HUES48 (cell line): ENCODE measurements around the gene CATSPERZ.

Experiments used
- H3K27ac ChIP-seq: one replicate; pipeline ENCODE4 v1.7.0; 2013; ENCODE audit warnings: low read depth, low read length, inconsistent platforms
- H3K27me3 ChIP-seq: 2 replicates; pipeline ENCODE4 v1.6.1; 2013; ENCODE audit warnings: mild to moderate bottlenecking, low read length; ENCODE audit not compliant: control insufficient read depth, insufficient read depth
- H3K36me3 ChIP-seq: 2 replicates; pipeline ENCODE4 v1.6.1; 2013; ENCODE audit warnings: low read length; ENCODE audit not compliant: control insufficient read depth, insufficient read depth
- H3K4me1 ChIP-seq: 2 replicates; pipeline ENCODE4 v1.6.1; 2013; ENCODE audit warnings: mild to moderate bottlenecking, low read length; ENCODE audit not compliant: control insufficient read depth, insufficient read depth
- H3K4me3 ChIP-seq: 2 replicates; pipeline ENCODE4 v1.5.1; 2013; ENCODE audit warnings: mild to moderate bottlenecking, low read depth, low read length
- H3K9ac ChIP-seq: 2 replicates; pipeline ENCODE4 v1.6.1; 2013; ENCODE audit warnings: mild to moderate bottlenecking, low read depth, low read length, moderate library complexity
- H3K9me3 ChIP-seq: 2 replicates; pipeline ENCODE4 v1.6.1; 2013; ENCODE audit warnings: low read length; ENCODE audit not compliant: control insufficient read depth, insufficient read depth

Gene CATSPERZ

DNA sequence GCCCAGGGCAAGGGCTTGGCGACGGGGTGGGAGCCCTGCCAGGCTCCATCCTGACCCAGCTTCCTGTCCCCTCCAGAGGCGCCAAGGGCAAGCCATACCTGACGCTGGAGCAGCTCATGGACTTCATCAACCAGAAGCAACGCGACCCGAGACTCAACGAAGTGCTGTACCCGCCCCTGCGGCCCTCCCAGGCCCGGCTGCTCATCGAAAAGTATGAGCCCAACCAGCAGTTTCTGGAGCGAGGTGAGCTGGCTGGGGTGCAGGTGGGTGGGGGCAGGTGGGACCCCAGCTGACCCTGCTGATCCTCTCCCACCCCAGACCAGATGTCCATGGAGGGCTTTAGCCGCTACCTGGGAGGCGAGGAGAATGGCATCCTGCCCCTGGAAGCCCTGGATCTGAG is 43.9 kb upstream of the CATSPERZ start:
- Histone ChIP-seq H3K27ac (no peak overlapping the region), H3K9me3 (no peaks in the 10 kb centered on the region), H3K9ac (no peak overlapping the region), H3K27me3 (no peaks in the 10 kb centered on the region), H3K36me3 (peaks cover 71% of the 10 kb centered on the region), H3K4me3 (no peak overlapping the region), H3K4me1 (peaks cover 8% of the 10 kb centered on the region)

DNA sequence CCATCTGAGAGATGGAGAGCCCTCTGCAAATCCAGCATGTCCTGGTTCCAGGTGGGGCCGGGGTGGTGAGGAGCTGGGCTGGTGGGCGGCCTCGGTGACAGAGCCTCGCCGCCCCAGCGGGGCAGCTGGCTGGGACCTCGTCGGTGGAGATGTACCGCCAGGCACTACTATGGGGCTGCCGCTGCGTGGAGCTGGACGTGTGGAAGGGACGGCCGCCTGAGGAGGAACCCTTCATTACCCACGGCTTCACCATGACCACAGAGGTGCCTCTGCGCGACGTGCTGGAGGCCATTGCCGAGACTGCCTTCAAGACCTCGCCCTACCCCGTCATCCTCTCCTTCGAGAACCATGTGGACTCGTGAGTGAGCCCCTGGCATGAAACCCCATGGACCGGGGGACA is 41.8 kb upstream of the CATSPERZ start:
- Histone ChIP-seq H3K36me3 (peaks cover 89% of the 10 kb centered on the region), H3K9me3 (no peaks in the 10 kb centered on the region), H3K27ac (no peak overlapping the region), H3K27me3 (no peaks in the 10 kb centered on the region), H3K4me1 (0 out of 2 replicates have a peak, but pooled peaks cover 1% of the 10 kb centered on the region), H3K4me3 (no peak overlapping the region), H3K9ac (no peak overlapping the region)

DNA sequence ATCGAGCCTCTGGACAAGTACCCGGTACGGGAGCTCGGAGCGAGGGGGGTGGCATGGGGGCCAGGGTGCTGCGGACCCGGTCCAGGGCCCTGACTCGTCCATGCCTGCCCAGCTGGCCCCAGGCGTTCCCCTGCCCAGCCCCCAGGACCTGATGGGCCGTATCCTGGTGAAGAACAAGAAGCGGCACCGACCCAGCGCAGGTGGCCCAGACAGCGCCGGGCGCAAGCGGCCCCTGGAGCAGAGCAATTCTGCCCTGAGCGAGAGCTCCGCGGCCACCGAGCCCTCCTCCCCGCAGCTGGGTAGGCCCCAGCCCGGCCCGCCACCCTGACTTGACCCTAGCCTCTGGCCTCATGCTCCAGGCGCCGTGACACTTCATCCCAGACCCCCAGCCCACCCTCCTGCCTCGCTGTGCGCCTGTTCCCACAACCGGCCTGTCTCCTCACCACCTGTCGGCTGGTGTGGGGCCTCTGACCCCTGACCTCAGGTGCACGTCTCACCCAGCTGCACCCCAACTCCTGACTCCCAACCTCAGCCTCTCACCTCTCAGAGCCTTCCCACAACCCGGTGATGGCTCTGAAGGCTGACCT is 41.1 kb upstream of the CATSPERZ start:
- Histone ChIP-seq H3K9ac (no peak overlapping the region), H3K4me3 (no peak overlapping the region), H3K27ac (no peak overlapping the region), H3K27me3 (no peaks in the 10 kb centered on the region), H3K9me3 (no peaks in the 10 kb centered on the region), H3K36me3 (peaks cover 96% of the 10 kb centered on the region), H3K4me1 (no peaks in the 10 kb centered on the region)

DNA sequence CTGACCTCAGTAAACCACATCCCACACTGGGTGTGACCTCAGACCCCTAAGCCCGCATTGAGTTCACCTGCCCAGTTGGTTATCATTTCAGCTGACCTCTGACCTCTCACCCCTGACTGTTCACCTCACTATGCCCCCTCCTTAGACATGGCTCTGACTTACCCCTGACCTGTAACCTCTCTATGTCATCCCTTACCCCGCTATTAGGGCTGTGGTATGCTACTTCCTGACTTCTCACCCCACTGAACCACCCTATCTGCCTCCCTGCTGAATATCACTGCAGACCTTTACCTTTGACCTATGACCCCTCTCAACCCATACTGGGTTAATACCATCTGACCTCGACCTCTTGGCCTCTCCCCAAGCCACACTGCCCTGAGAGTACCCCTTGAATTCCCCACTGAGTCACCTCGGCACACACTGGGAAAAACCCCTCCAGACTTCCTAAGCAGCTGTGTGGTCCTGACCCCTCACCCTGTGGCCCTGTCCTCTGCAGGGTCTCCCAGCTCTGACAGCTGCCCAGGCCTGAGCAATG is 40.6 kb upstream of the CATSPERZ start:
- no peaks in the 10 kb centered on the region for H3K27me3 ChIP-seq
- H3K9me3 ChIP-seq: no peaks in the 10 kb centered on the region
- peaks cover 97% of the 10 kb centered on the region for H3K36me3 ChIP-seq
- no peak overlapping the region for H3K4me3 ChIP-seq
- no peak overlapping the region for H3K27ac ChIP-seq
- no peaks in the 10 kb centered on the region for H3K4me1 ChIP-seq
- no peak overlapping the region for H3K9ac ChIP-seq

DNA sequence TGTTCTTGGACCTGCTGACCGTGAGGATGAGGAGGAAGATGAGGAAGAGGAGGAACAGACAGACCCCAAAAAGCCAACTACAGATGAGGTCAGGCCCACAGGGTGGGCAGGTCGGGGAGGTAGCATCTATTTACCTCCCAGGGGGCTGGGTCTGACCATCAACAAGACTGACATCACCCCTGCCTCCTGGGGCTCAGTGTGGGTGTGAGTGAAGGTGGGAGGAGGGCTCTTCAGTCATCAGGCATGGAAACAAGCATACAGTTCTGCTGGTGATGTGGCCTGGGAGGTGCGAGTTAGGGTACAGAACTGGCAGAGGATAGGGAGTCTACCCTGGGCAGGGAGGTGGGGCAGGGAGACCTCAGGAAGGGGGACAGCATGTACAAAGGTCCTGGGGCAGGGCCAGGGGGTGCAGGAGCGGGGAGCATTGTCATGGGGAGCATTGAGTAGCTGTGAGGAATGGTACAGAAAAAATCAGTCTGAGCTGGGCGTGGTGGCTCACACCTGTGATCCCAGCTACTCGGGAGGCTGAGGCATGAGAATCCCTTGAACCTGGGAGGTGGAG is 39.9 kb upstream of the CATSPERZ start:
- H3K27me3 ChIP-seq: no peaks in the 10 kb centered on the region
- no peak overlapping the region for H3K27ac ChIP-seq
- peaks cover 93% of the 10 kb centered on the region for H3K36me3 ChIP-seq
- H3K9me3 ChIP-seq: no peaks in the 10 kb centered on the region
- H3K9ac ChIP-seq: no peak overlapping the region
- H3K4me1 ChIP-seq: no peaks in the 10 kb centered on the region
- no peak overlapping the region for H3K4me3 ChIP-seq

DNA sequence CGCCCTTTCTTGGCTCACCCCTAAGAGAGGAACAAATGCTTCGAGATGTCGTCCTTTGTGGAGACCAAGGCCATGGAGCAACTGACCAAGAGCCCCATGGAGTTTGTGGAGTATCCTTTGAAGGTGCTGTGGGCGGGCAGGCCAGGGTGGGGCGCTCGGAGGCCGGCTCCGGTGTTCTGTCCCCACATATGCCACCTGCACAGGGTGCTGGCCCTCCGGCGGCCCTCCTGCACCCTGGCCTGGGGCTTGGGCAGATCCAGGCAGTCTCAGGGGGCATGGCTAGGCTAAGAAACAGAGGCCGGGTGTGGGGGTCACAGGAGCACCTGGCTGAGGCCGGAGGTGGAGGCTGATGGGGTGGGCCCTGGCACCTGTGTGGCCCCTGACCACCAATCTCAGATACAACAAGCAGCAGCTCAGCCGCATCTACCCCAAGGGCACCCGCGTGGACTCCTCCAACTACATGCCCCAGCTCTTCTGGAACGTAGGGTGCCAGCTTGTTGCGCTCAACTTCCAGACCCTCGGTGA is 38.5 kb upstream of the CATSPERZ start:
- Histone ChIP-seq H3K9me3 (no peaks in the 10 kb centered on the region), H3K36me3 (peaks cover 92% of the 10 kb centered on the region)

DNA sequence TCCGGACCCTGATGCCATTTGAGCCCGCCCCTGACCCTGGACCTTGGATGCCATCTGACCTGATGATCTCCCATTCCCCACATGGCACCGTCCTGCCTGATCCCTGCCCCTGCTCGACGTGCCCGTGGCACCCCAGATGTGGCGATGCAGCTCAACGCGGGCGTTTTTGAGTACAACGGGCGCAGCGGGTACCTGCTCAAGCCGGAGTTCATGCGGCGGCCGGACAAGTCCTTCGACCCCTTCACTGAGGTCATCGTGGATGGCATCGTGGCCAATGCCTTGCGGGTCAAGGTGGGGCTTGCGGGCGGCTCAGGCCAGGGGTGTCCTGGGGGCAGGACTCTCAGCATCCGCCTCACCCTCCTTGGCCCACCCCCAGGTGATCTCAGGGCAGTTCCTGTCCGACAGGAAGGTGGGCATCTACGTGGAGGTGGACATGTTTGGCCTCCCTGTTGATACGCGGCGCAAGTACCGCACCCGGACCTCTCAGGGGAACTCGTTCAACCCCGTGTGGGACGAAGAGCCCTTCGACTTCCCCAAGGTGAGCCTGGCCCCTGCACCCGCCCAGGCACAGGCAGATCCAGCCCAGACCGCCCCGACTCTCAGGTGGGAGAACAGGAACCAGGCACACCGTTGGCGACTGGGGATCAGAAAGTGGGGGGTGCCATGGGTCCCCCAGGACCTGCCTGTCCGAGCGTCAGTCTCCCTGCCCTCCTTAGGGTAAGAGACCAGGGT is 37.7 kb upstream of the CATSPERZ start:
- Histone ChIP-seq H3K27ac (no peak overlapping the region), H3K36me3 (peaks cover 86% of the 10 kb centered on the region), H3K9me3 (no peaks in the 10 kb centered on the region), H3K9ac (no peak overlapping the region), H3K27me3 (no peaks in the 10 kb centered on the region), H3K4me1 (no peaks in the 10 kb centered on the region), H3K4me3 (no peak overlapping the region)

More for the DNA sequence above, 38.5 kb upstream of the CATSPERZ start:
- Histone ChIP-seq H3K4me1 (no peaks in the 10 kb centered on the region), H3K27ac (no peak overlapping the region), H3K9ac (no peak overlapping the region), H3K4me3 (no peak overlapping the region), H3K27me3 (no peaks in the 10 kb centered on the region)

DNA sequence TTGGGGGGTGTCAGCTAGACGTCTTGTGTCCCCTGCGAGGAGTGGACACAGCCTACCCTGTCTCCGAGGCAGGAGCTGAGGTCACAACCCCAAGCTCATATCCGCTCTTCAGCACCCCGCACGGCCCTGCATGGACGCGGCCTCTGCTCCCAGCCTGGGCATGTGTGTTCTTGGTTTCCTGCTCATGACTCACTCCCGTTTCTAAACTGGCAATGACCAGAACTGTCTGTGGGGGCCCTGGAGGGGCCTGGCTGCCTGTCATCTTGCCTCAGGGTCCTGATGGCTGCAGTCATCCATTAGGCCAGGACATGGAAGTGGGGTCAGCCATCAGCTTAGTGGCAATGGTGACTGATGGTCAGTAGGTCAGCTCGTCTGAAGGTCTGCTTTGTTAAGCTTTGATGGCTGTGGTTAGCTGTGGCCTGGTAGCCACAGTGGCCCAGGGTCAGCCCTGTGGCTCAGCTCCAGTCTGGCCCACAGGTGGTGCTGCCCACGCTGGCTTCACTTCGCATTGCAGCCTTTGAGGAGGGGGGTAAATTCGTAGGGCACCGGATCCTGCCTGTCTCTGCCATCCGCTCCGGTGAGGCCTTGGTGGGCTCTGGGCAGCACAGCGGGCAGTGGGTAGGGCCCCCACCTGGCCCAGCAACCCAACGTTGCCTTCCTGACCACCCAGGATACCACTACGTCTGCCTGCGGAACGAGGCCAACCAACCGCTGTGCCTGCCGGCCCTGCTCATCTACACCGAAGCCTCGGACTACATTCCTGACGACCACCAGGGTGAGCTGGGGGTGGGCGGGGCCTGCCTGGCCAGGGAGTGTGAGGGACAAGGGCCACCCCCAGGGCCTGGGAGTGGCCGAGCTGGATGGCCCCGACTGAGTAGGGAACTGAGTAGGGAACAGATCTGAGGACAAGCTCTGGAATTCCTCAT is 36.9 kb upstream of the CATSPERZ start:
- peaks cover 85% of the 10 kb centered on the region for H3K36me3 ChIP-seq
- H3K27me3 ChIP-seq: no peaks in the 10 kb centered on the region
- H3K4me1 ChIP-seq: peaks cover under 1% of the 10 kb centered on the region
- no peak overlapping the region for H3K9ac ChIP-seq
- H3K4me3 ChIP-seq: no peak overlapping the region
- no peaks in the 10 kb centered on the region for H3K9me3 ChIP-seq
- H3K27ac ChIP-seq: no peak overlapping the region

DNA sequence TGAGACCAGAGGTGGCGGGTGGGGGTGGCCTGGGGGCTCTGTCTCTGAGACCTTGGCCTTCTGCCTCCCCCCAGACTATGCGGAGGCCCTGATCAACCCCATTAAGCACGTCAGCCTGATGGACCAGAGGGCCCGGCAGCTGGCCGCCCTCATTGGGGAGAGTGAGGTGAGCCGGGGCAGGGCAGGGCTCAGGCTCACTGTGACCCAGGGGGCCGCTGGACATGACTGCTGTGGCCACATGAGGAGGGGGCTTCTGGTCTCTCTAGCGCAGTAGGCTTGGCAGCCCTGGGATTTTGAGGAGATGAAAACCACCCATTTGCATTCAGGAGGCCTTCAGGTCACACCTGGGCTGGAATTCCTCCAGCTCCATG is 36.2 kb upstream of the CATSPERZ start:
- H3K9ac ChIP-seq: no peak overlapping the region
- H3K27ac ChIP-seq: no peak overlapping the region
- H3K4me1 ChIP-seq: peaks cover 7% of the 10 kb centered on the region

DNA sequence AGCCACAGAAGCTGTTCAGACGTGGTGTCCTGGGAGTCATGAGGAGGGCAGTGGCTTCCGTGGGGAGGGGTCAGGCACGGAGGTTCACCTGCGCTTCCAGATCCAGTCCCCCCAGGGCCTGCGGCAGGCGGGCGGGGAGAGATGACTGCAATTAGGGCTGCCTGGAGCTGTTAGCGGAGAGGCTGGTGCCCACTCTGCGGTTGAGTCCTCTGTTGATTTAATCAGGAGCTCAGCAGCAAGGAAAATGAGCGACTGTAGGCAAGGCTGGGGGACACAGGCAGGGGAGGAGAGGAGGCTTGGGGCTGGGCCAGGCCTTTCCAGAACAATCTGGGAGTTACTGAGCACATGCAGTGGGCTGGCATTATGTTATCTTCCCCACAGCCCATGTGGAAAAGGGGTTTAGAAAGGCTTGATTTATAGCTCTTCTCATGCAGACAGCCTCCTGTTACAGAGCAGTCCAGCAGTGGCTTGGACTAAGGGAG is 35.7 kb upstream of the CATSPERZ start:
- no peak overlapping the region for H3K4me3 ChIP-seq
- H3K27me3 ChIP-seq: no peaks in the 10 kb centered on the region
- peaks cover 78% of the 10 kb centered on the region for H3K36me3 ChIP-seq
- H3K9me3 ChIP-seq: no peaks in the 10 kb centered on the region
- no peak overlapping the region for H3K9ac ChIP-seq
- peaks cover 8% of the 10 kb centered on the region for H3K4me1 ChIP-seq
- H3K27ac ChIP-seq: no peak overlapping the region

More for the DNA sequence above, 36.2 kb upstream of the CATSPERZ start:
- no peak overlapping the region for H3K4me3 ChIP-seq
- peaks cover 83% of the 10 kb centered on the region for H3K36me3 ChIP-seq
- no peaks in the 10 kb centered on the region for H3K27me3 ChIP-seq
- no peaks in the 10 kb centered on the region for H3K9me3 ChIP-seq
